22Rv1 (cell line): Measurements from ENCODE around the gene RSF1.

Experiments
- ZFX ChIP-seq: fragments of 450-650 bp; IDR thresholded peaks from 2 replicates; pipeline ENCODE4 v1.6.1; 2017; ENCODE audit warnings: antibody characterized with exemption, borderline replicate concordance
- TF ChIP-seq, protein P1 (sequence below): fragments of 450-650 bp; IDR thresholded peaks from 2 replicates; pipeline ENCODE4 v1.5.1; 2017; ENCODE audit warnings: mild to moderate bottlenecking

DNA sequence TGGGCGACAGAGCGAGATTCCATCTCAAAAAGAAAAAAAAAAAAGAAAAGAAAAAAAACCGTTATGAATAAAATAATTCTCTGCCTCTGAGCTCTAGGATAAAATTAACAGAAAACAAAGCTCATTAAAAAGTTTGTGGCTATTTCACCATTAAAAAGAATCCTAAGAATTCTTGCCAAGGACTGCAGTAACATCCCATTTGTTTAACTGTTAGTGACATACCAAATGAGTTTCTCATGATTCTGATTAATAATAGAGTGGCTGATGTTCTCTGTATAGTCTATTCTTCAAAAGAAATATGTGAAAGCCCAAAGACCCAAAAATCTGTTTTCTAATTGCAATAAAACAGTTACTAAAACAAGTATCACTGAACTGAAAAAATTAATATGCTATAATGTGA, 202.6 kb downstream of the RSF1 start:
- TF ChIP-seq, protein P1, sequence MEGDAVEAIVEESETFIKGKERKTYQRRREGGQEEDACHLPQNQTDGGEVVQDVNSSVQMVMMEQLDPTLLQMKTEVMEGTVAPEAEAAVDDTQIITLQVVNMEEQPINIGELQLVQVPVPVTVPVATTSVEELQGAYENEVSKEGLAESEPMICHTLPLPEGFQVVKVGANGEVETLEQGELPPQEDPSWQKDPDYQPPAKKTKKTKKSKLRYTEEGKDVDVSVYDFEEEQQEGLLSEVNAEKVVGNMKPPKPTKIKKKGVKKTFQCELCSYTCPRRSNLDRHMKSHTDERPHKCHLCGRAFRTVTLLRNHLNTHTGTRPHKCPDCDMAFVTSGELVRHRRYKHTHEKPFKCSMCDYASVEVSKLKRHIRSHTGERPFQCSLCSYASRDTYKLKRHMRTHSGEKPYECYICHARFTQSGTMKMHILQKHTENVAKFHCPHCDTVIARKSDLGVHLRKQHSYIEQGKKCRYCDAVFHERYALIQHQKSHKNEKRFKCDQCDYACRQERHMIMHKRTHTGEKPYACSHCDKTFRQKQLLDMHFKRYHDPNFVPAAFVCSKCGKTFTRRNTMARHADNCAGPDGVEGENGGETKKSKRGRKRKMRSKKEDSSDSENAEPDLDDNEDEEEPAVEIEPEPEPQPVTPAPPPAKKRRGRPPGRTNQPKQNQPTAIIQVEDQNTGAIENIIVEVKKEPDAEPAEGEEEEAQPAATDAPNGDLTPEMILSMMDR, result no peak
- no peak for TF ChIP-seq ZFX
